HepG2 (cell line): ENCODE data around the gene HEXIM1. TPM values are rescaled to one million over a fixed set of nuclear protein-coding genes. Genes with fewer than 3 reads are reported as not detected.

Source experiments
- AGO2 ChIP-seq: fragments of 200-400 bp; formaldehyde crosslinking; optimal IDR thresholded peaks from 2 replicates; pipeline ENCODE3; 2017; ENCODE audit warnings: mild to moderate bottlenecking, low read depth, low read length, moderate library complexity
- FOXC1 ChIP-seq: sonication (generic); formaldehyde crosslinking; IDR thresholded peaks from 2 replicates; pipeline ENCODE4 v1.8.0; 2022; ENCODE audit warnings: mild to moderate bottlenecking, missing genetic modification reagents, borderline replicate concordance
- PHF8 ChIP-seq: sonication (generic); formaldehyde crosslinking; IDR thresholded peaks from 2 replicates; pipeline ENCODE4 v1.5.0; 2020; ENCODE audit warnings: missing genetic modification reagents
- ZFY ChIP-seq: sonication (generic); formaldehyde crosslinking; IDR thresholded peaks from 2 replicates; pipeline ENCODE4 v1.4.0; 2020; ENCODE audit warnings: missing genetic modification reagents
- ZNF510 ChIP-seq: sonication (generic); formaldehyde crosslinking; IDR thresholded peaks from 2 replicates; pipeline ENCODE4 v1.4.0; 2020; ENCODE audit warnings: low read depth, mild to moderate bottlenecking, missing genetic modification reagents
- ZNF563 ChIP-seq: sonication (generic); formaldehyde crosslinking; IDR thresholded peaks from 2 replicates; pipeline ENCODE4 v1.8.0; 2022; ENCODE audit warnings: mild to moderate bottlenecking, moderate library complexity, missing genetic modification reagents
- ZNF605 ChIP-seq: sonication (generic); formaldehyde crosslinking; IDR thresholded peaks from 2 replicates; pipeline ENCODE4 v1.8.0; 2022; ENCODE audit warnings: mild to moderate bottlenecking, missing genetic modification reagents
- polyA plus RNA-seq, 8 experiments: library from polyadenylated mRNA; depleted of rRNA in 3 of 8; stranded (reverse) in 7 of 8; unstranded in 1 of 8; fragments of >200 nt; fragmentation: Illumina TruSeq in 4 of 8; extraction: Trizol in 4 of 8; gene quantifications; 2 replicates each; pipeline versions ENCODE4 v1.2.1 to v1.2.3, GENCODE V29; 2011 to 2016; ENCODE audit warnings: low read depth in 4 of 8, missing spikeins in 1 of 8, mixed read lengths in 1 of 8; ENCODE audit not compliant: insufficient read depth in 1 of 8
- total RNA-seq, 5 experiments: library from RNA; depleted of rRNA; stranded (reverse); fragments of >200 nt; fragmentation: Illumina TruSeq; extraction: Trizol; gene quantifications; 2 replicates each; pipeline ENCODE4 v1.2.3, GENCODE V29; 2016; ENCODE audit warnings: low read depth in 1 of 5
- TF ChIP-seq, protein P1 (sequence below): sonication (generic); formaldehyde crosslinking; IDR thresholded peaks from 2 replicates; pipeline ENCODE4 v1.8.0; 2023; ENCODE audit warnings: mild to moderate bottlenecking, missing genetic modification reagents
- TF ChIP-seq, protein P2 (sequence below): sonication (generic); formaldehyde crosslinking; IDR thresholded peaks from 2 replicates; pipeline ENCODE4 v1.9.0; 2022; ENCODE audit warnings: missing genetic modification reagents, mild to moderate bottlenecking, borderline replicate concordance
- TF ChIP-seq, protein P3 (sequence below): sonication (generic); formaldehyde crosslinking; IDR thresholded peaks from 2 replicates; pipeline ENCODE4 v1.4.0; 2020; ENCODE audit warnings: missing genetic modification reagents
- TF ChIP-seq, protein P4 (sequence below): sonication (generic); formaldehyde crosslinking; IDR thresholded peaks from 2 replicates; pipeline ENCODE4; 2020; ENCODE audit warnings: missing genetic modification reagents, mild to moderate bottlenecking, borderline replicate concordance
- TF ChIP-seq, protein P5 (sequence below): IDR thresholded peaks from 2 replicates; pipeline ENCODE4 v1.6.1; 2016; ENCODE audit warnings: missing genetic modification reagents, missing compliant biosample characterization

The HEXIM1 gene
- total and polyA plus RNA-seq, 2 of the 13 experiments (the other 11 are each of a cell fraction or from before 2014, with no cell fraction given), result 10.5 to 16.6 TPM

DNA sequence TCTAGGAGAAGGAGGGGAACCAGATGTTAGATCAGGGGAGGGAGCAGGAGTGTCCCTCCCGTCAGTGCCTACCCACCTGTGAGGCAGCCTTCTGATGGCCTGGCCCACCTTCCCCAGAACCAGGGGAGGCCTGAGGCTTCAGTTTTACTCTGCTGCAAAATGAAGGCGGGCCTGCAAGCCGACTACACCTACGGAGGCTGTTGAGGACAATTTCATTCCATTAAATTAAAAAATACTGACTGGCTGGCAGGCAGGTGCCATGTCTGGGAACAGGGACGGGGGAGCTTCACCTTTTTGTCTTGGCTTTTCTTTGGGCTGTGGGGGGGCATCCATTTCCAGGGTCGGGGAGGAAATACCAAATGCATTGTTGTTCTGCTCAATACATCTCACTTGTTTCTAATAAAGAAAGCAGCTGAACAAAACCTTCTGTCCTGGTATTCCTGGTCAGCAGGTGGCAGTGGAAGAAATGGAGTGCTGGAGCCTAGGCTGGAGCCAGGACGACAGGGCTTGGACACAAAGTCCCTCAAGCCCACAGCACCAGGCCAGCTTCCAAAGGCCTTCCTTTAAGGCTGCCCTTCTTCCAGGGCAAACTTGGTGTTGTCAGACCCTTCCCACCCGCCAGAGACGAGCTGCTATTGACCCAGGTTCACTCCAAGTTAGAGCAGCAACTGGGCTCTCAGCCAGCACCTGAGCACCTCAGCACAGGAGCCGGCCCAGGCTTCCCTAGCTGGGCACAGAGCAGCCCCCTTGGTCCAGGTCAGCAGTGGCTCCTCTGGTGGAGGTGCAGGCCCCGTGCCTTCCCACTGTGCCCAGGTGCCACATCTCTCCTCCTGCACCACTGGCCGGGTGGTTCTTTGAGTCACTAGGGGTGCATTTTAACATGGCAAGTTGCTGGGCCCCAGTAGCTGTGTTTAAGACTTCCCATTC, 39.4 kb upstream of the HEXIM1 start (continued):
- TF ChIP-seq, protein P1, sequence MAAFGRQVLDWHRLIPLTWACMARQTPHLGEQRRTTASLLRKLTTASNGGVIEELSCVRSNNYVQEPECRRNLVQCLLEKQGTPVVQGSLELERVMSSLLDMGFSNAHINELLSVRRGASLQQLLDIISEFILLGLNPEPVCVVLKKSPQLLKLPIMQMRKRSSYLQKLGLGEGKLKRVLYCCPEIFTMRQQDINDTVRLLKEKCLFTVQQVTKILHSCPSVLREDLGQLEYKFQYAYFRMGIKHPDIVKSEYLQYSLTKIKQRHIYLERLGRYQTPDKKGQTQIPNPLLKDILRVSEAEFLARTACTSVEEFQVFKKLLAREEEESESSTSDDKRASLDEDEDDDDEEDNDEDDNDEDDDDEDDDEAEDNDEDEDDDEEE (CRISPR knock-in tag), result 0 out of 2 replicates have a peak, but pooled peaks have one; percentile 23
- TF ChIP-seq FOXC1 (CRISPR knock-in tag) (0 out of 2 replicates have a peak, but pooled peaks have one; percentile 34), ZNF510 (CRISPR knock-in tag) (no peak), PHF8 (CRISPR knock-in tag) (0 out of 2 replicates have a peak, but pooled peaks have one; percentile 24), ZNF563 (CRISPR knock-in tag) (no peak; the same call in 1 of the 2 replicates), AGO2 (peak; percentile 78), ZNF605 (CRISPR knock-in tag) (0 out of 2 replicates have a peak, but pooled peaks have one; percentile 59), ZFY (CRISPR knock-in tag) (0 out of 2 replicates have a peak, but pooled peaks have one; percentile 18)
- TF ChIP-seq, protein P2, sequence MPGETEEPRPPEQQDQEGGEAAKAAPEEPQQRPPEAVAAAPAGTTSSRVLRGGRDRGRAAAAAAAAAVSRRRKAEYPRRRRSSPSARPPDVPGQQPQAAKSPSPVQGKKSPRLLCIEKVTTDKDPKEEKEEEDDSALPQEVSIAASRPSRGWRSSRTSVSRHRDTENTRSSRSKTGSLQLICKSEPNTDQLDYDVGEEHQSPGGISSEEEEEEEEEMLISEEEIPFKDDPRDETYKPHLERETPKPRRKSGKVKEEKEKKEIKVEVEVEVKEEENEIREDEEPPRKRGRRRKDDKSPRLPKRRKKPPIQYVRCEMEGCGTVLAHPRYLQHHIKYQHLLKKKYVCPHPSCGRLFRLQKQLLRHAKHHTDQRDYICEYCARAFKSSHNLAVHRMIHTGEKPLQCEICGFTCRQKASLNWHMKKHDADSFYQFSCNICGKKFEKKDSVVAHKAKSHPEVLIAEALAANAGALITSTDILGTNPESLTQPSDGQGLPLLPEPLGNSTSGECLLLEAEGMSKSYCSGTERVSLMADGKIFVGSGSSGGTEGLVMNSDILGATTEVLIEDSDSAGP, result peak; percentile 40; the same call in 1 of the 2 replicates
- TF ChIP-seq, protein P3, sequence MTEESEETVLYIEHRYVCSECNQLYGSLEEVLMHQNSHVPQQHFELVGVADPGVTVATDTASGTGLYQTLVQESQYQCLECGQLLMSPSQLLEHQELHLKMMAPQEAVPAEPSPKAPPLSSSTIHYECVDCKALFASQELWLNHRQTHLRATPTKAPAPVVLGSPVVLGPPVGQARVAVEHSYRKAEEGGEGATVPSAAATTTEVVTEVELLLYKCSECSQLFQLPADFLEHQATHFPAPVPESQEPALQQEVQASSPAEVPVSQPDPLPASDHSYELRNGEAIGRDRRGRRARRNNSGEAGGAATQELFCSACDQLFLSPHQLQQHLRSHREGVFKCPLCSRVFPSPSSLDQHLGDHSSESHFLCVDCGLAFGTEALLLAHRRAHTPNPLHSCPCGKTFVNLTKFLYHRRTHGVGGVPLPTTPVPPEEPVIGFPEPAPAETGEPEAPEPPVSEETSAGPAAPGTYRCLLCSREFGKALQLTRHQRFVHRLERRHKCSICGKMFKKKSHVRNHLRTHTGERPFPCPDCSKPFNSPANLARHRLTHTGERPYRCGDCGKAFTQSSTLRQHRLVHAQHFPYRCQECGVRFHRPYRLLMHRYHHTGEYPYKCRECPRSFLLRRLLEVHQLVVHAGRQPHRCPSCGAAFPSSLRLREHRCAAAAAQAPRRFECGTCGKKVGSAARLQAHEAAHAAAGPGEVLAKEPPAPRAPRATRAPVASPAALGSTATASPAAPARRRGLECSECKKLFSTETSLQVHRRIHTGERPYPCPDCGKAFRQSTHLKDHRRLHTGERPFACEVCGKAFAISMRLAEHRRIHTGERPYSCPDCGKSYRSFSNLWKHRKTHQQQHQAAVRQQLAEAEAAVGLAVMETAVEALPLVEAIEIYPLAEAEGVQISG, result no peak
- TF ChIP-seq, protein P4, sequence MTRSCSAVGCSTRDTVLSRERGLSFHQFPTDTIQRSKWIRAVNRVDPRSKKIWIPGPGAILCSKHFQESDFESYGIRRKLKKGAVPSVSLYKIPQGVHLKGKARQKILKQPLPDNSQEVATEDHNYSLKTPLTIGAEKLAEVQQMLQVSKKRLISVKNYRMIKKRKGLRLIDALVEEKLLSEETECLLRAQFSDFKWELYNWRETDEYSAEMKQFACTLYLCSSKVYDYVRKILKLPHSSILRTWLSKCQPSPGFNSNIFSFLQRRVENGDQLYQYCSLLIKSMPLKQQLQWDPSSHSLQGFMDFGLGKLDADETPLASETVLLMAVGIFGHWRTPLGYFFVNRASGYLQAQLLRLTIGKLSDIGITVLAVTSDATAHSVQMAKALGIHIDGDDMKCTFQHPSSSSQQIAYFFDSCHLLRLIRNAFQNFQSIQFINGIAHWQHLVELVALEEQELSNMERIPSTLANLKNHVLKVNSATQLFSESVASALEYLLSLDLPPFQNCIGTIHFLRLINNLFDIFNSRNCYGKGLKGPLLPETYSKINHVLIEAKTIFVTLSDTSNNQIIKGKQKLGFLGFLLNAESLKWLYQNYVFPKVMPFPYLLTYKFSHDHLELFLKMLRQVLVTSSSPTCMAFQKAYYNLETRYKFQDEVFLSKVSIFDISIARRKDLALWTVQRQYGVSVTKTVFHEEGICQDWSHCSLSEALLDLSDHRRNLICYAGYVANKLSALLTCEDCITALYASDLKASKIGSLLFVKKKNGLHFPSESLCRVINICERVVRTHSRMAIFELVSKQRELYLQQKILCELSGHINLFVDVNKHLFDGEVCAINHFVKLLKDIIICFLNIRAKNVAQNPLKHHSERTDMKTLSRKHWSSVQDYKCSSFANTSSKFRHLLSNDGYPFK (CRISPR knock-in tag), result peak; percentile 23; the same call in 1 of the 2 replicates
- TF ChIP-seq, protein P5, sequence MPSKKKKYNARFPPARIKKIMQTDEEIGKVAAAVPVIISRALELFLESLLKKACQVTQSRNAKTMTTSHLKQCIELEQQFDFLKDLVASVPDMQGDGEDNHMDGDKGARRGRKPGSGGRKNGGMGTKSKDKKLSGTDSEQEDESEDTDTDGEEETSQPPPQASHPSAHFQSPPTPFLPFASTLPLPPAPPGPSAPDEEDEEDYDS (CRISPR knock-in tag), result no peak
